GM06990 (cell line): ENCODE results near the gene GFRA4.

Experiments used
- DNase-seq: peaks from one replicate; pipeline ENCODE4 v3.0.0-alpha.2; 2011; ENCODE audit not compliant: insufficient read length; ENCODE audit errors: extremely low read depth
- H3K27me3 ChIP-seq: replicated peaks from 2 replicates; pipeline ENCODE4 v1.6.0; 2011; ENCODE audit warnings: low read length; ENCODE audit not compliant: control insufficient read depth, insufficient read depth
- H3K36me3 ChIP-seq: 2 replicates; pipeline ENCODE4 v1.5.1; 2011; ENCODE audit warnings: low read length; ENCODE audit not compliant: control insufficient read depth, insufficient read depth
- H3K4me3 ChIP-seq: replicated peaks from 2 replicates; pipeline ENCODE4 v1.5.1; 2011; ENCODE audit warnings: low read depth, mild to moderate bottlenecking, control low read depth, low read length
- TF ChIP-seq, protein P1 (sequence below): IDR thresholded peaks from 2 replicates; pipeline ENCODE4 v1.5.1; 2011; ENCODE audit warnings: low read length, control low read depth, mild to moderate bottlenecking, inconsistent platforms; ENCODE audit not compliant: insufficient read depth, poor library complexity, severe bottlenecking

The GFRA4 gene

DNA sequence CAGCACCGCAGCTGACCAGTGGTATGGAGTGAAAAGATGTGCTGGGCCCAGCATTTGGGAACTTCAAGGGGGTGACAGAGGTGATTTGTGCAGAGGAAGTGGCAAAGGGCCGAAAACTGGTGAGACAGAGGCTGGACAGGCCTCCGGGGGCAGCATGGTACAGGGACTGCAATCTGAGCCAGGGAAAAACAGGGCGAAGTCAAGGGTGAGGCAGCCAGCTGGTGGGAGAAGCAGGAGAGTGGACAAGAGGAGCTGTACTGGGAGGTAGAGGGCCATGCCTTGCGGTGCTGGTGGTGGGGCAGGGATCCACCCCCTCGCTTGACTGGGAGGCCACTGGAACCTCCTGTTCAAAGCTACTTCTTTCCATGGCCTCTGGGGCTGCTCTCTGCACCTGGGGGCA is 7.3 kb upstream of the GFRA4 start:
- Histone ChIP-seq H3K36me3 (no peaks in the 10 kb centered on the region), H3K4me3 (no peak overlapping the region), H3K27me3 (no peaks in the 10 kb centered on the region; the same call in 1 of the 2 replicates)
- TF ChIP-seq, protein P1, sequence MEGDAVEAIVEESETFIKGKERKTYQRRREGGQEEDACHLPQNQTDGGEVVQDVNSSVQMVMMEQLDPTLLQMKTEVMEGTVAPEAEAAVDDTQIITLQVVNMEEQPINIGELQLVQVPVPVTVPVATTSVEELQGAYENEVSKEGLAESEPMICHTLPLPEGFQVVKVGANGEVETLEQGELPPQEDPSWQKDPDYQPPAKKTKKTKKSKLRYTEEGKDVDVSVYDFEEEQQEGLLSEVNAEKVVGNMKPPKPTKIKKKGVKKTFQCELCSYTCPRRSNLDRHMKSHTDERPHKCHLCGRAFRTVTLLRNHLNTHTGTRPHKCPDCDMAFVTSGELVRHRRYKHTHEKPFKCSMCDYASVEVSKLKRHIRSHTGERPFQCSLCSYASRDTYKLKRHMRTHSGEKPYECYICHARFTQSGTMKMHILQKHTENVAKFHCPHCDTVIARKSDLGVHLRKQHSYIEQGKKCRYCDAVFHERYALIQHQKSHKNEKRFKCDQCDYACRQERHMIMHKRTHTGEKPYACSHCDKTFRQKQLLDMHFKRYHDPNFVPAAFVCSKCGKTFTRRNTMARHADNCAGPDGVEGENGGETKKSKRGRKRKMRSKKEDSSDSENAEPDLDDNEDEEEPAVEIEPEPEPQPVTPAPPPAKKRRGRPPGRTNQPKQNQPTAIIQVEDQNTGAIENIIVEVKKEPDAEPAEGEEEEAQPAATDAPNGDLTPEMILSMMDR: no peak
- DNase-seq: no peak

DNA sequence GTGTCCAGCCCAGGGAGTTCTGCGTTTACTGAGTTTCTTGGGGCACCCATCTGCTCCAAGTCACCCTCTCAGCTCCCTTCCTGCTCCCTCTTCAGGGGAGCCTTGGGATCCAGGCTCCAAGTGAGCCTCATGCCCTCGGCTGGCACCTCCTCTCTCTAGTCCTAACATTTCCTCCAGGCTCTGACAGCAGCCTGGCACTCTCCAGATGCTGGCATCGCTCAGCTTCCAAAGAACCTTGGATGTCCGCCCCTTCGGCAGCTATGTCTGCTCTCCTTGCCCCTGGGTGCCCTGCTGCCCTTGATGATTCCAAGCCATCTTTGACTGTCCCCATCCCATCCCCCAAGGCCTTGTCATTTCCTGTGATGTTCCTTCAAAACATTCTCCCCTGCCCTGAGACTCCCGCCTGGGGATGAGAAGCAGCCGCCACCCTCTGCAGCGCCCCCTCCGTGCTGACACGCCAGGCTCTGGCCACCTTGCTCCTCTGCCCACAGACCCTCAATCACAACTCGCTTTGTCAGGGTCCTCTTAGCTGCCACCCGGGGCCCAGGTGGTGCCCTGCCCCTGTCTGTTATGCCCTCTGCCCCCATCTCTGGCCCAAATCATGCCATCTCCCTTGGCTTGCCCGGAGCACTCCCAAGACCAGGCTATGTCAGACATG is 6.6 kb upstream of the GFRA4 start:
- TF ChIP-seq, protein P1: no peak
- DNase-seq: no peak

DNA sequence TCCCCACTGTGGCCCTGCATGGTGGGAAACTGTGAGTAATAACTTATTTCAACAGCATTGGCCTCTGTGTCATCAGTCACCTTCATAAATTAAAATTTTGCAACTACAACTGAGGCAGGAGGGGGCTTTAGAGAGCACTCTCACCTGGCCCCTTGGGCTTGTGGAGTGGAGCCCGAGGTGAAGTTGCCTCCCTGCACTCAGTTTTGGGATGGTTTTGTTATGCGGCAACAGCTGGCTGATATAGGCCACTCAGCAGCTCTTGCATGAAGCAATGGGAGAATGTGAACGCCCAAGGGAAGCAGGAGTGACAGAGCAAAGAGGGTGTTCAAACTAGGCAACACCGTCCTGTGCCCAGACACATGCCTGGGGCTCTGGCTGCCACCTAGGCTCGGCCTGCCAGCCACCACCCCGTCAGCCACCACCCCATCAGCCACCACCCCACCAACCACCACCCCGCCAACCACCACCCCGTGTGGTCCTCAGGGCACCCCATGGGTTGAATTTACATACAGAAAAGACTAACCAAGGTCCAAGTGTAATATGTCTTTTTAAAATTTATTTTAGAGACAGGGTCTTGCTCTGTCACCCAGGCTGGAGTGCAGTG is 4.3 kb upstream of the GFRA4 start:
- no peak for DNase-seq

More for the DNA sequence above, 6.6 kb upstream of the GFRA4 start:
- no peak overlapping the region for H3K4me3 ChIP-seq
- no peaks in the 10 kb centered on the region for H3K36me3 ChIP-seq
- no peaks in the 10 kb centered on the region; the same call in 1 of the 2 replicates for H3K27me3 ChIP-seq

DNA sequence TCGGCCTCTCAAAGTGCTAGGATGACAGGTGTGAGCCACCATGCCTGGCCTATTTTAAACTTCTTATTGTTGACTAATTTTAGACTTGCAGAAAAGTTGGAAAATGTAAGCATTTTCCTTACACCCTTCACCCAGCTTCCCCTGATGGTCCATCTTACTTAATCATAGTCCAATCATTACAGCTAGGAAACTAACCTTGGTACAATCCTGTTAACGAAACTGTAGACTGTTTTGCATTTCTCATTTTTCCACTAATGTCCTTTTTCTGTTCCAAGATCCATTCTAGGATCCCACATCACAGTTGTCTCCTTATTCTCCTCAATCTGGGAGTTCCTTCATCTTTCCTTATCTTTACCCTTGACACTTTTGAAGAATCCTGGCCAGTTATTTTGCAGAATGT is 659 bp upstream of the GFRA4 start:
- Histone ChIP-seq H3K4me3 (no peak overlapping the region), H3K36me3 (no peaks in the 10 kb centered on the region), H3K27me3 (peaks cover 2% of the 10 kb centered on the region; the same call in 1 of the 2 replicates)
- no peak for DNase-seq
- TF ChIP-seq, protein P1: no peak

More for the DNA sequence above, 4.3 kb upstream of the GFRA4 start:
- H3K36me3 ChIP-seq: no peaks in the 10 kb centered on the region
- no peak overlapping the region for H3K4me3 ChIP-seq
- H3K27me3 ChIP-seq: peaks cover under 1% of the 10 kb centered on the region; the same call in 1 of the 2 replicates
- TF ChIP-seq, protein P1: no peak

DNA sequence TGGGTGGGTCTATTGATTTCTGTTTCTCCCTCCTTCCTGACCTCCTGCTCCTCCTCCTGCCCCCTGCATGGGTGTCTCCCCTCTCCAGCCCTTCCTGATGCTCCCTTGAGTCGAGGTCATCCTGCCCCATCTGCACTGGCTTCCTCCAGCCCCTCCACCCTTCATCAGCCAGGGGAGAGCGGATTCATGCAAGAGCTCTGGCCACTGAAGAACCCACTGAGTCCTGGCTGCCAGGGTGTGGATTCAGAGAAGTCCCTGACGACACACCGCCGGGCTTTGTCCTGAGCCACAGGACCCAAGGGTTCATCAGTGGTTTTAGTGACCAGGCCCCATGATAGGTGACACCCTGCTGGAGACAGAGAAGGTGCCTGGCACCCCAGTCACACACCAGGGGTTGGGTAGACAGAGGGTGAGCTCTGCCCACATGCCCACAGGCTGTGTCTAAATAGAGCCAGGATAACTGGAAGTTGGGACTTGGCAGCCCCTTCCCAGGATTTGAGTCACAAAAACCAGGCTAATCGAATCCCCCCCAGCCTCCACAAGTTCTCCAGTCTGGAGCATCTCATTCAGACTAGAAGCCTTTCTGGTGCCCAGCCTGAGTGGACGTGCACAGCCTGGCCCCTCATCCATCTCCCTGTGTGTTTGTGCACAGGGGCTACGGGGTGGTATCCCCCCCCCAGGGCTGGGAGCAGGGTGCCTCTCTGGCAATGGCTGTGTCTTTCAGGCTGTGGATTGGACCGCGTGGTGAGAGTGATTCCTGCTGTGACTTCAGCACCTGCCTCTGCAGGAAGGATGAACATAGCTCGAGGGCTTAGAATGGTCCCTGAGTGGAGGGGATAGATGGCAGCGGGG is 1.2 kb downstream of the GFRA4 start:
- Histone ChIP-seq H3K36me3 (no peaks in the 10 kb centered on the region), H3K27me3 (peaks cover 2% of the 10 kb centered on the region; the same call in 1 of the 2 replicates)

More for the DNA sequence above, 1.2 kb downstream of the GFRA4 start:
- no peak overlapping the region for H3K4me3 ChIP-seq
- TF ChIP-seq, protein P1: no peak
- no peak for DNase-seq
